ENCODE data around the gene SMARCA2. TPM values are rescaled to one million over a fixed set of nuclear protein-coding genes. Genes with fewer than 3 reads are reported as not detected.

Gene SMARCA2
- total and polyA plus RNA-seq, 9 of the 15 experiments (the other 6 are each of a cell fraction or from before 2014, with no cell fraction given): 8.0 to 34.8 (median 25.5) TPM

DNA sequence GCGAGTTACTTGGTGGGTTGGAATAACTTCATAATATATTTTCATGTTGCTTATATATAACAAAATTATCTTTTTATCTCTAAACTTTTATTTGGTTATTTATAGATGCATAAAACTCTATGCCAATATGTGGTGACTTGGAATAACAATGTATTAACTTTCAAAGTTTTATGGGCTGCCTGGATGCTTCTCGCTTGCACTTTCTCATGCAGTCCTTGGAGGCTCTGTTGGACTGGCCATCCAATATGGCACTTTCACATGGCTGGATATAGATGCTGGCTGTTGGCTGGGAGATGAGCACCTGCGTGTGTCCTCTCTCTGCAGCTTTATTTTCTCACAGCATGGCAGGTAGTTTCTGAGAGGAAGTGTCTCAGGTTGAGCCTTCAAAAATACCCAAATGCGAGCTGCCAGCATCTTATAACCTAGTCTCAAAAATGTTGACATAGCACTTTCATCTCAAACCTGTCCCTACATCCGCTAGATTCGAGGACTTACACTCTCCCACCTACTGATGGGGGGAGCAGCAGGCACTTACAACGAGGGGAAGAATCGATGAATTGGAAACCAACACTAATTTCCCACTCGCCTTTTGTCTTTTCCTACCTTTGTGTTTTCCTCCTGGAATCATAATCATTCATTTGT lies 48.3 kb upstream of the SMARCA2 start:
- H3K9ac ChIP-seq (ENCODE audit: insufficient read depth in 1 of 2, low read depth in 2 of 2, low read length in 2 of 2): no peak overlapping the region
- no peak overlapping the region for H3K4me3 ChIP-seq
- POLR2A ChIA-PET: no interaction called here
- CTCF ChIA-PET (ENCODE audit: low intra/inter-chr PET ratio): no interaction called here
- H2AFZ ChIP-seq (ENCODE audit: low read depth, low read length): no peak overlapping the region
- WGBS (ENCODE audit: insufficient coverage, low coverage, missing lambda C conversion rate): 0% methylated on average over 8 of the region's 9 CpGs
- H3K27me3 ChIP-seq (ENCODE audit: control insufficient read depth in 2 of 2, insufficient read depth in 2 of 2, low read length in 2 of 2): no peaks in the 10 kb centered on the region
- no peaks in the 10 kb centered on the region for H3K9me3 ChIP-seq (replicated peaks; ENCODE audit: control insufficient read depth, insufficient read depth, low read depth, low read length)
- no peaks in the 10 kb centered on the region for H3K9me1 ChIP-seq (ENCODE audit: control insufficient read depth, insufficient read depth, low read length)
- ATAC-seq (no peak), FAIRE-seq (no peak), DNase-seq (ENCODE audit: extremely low read depth in 1 of 4, low spot score in 3 of 4) (no peak)
- no peaks in the 10 kb centered on the region for H4K20me1 ChIP-seq (replicated peaks; ENCODE audit: control insufficient read depth, insufficient read depth, low read length)
- no peaks in the 10 kb centered on the region for H3K36me3 ChIP-seq (ENCODE audit: control insufficient read depth, insufficient read depth, low read length)
- H3K79me2 ChIP-seq (ENCODE audit: control insufficient read depth, insufficient read depth, low read length): no peaks in the 10 kb centered on the region
- H3K27ac ChIP-seq (ENCODE audit: extremely low read depth, low read depth, low read length): no peak overlapping the region
- 0 out of 2 replicates have a peak, but pooled peaks have one; percentile 18 for TF ChIP-seq ZNF316 (IDR thresholded peaks at IDR 0.05)
- TF ChIP-seq, protein P1, sequence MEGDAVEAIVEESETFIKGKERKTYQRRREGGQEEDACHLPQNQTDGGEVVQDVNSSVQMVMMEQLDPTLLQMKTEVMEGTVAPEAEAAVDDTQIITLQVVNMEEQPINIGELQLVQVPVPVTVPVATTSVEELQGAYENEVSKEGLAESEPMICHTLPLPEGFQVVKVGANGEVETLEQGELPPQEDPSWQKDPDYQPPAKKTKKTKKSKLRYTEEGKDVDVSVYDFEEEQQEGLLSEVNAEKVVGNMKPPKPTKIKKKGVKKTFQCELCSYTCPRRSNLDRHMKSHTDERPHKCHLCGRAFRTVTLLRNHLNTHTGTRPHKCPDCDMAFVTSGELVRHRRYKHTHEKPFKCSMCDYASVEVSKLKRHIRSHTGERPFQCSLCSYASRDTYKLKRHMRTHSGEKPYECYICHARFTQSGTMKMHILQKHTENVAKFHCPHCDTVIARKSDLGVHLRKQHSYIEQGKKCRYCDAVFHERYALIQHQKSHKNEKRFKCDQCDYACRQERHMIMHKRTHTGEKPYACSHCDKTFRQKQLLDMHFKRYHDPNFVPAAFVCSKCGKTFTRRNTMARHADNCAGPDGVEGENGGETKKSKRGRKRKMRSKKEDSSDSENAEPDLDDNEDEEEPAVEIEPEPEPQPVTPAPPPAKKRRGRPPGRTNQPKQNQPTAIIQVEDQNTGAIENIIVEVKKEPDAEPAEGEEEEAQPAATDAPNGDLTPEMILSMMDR (IDR thresholded peaks at IDR 0.05 in 2 of 3, conservative IDR thresholded peaks at IDR 0.05 in 1 of 3; ENCODE audit: insufficient read depth in 2 of 3, low read depth in 1 of 3, low read length in 3 of 3): no peak
- BruUV-seq (replicated peaks): no TSS peak
- intact Hi-C loops (cut with micrococcal nuclease) (no loop called here), in situ Hi-C loops (cut with MboI) (no loop called here)
- H3K4me1 ChIP-seq (replicated peaks in 1 of 2; ENCODE audit: control insufficient read depth in 2 of 2, insufficient read depth in 2 of 2, low read length in 2 of 2): no peaks in the 10 kb centered on the region
- H3K4me2 ChIP-seq (ENCODE audit: insufficient read depth, low read length): no peak overlapping the region

DNA sequence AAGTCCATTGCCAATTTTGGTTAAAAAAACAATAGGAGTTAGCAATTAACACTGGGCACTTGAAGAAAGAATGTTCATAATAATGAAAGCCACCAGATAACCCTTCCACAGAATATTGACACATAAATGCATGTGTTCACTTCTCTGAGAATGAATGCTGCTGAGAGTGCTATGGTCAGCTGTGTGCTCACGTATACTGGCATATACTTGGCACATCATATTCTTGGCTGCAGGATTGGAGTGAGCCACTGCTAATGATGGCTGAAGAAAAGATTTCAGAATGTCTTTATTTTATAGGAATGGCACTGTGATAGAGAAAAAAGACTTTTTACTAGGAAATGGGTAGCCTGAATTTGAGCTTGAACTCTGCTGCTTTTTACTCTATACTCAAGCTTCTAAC lies 46.0 kb upstream of the SMARCA2 start:
- H3K36me3 ChIP-seq (ENCODE audit: control insufficient read depth, insufficient read depth, low read length): no peaks in the 10 kb centered on the region
- WGBS (ENCODE audit: insufficient coverage, low coverage, missing lambda C conversion rate): 0% methylated on average over 1 of the region's 1 CpG
- H3K9me1 ChIP-seq (ENCODE audit: control insufficient read depth, insufficient read depth, low read length): no peaks in the 10 kb centered on the region
- no peaks in the 10 kb centered on the region for H3K79me2 ChIP-seq (ENCODE audit: control insufficient read depth, insufficient read depth, low read length)
- POLR2A ChIA-PET: no interaction called here
- no peaks in the 10 kb centered on the region for H4K20me1 ChIP-seq (replicated peaks; ENCODE audit: control insufficient read depth, insufficient read depth, low read length)
- no peak for ATAC-seq
- H3K9me3 ChIP-seq (replicated peaks; ENCODE audit: control insufficient read depth, insufficient read depth, low read depth, low read length): no peaks in the 10 kb centered on the region
- H3K4me1 ChIP-seq (replicated peaks in 1 of 2; ENCODE audit: control insufficient read depth in 2 of 2, insufficient read depth in 2 of 2, low read length in 2 of 2): no peaks in the 10 kb centered on the region
- H3K9ac ChIP-seq (ENCODE audit: insufficient read depth in 1 of 2, low read depth in 2 of 2, low read length in 2 of 2): no peak overlapping the region
- no peak for FAIRE-seq
- H2AFZ ChIP-seq (ENCODE audit: low read depth, low read length): no peak overlapping the region
- CTCF ChIA-PET (ENCODE audit: low intra/inter-chr PET ratio): no interaction called here
- no peak overlapping the region for H3K4me2 ChIP-seq (ENCODE audit: insufficient read depth, low read length)
- intact Hi-C loops (cut with micrococcal nuclease): no loop called here
- no peak overlapping the region for H3K4me3 ChIP-seq
- BruUV-seq (replicated peaks): no TSS peak
- DNase-seq (ENCODE audit: extremely low read depth in 1 of 4, low spot score in 3 of 4): no peak
- in situ Hi-C loops (cut with MboI): no loop called here
- H3K27ac ChIP-seq (ENCODE audit: extremely low read depth, low read depth, low read length): no peak overlapping the region
- no peaks in the 10 kb centered on the region for H3K27me3 ChIP-seq (ENCODE audit: control insufficient read depth in 2 of 2, insufficient read depth in 2 of 2, low read length in 2 of 2)
- TF ChIP-seq THRAP3 (IDR thresholded peaks at IDR 0.05; ENCODE audit: borderline replicate concordance) (no peak), NFYB (IDR thresholded peaks at IDR 0.05; ENCODE audit: extremely low read depth, insufficient read length) (no peak), TRIM28 (IDR thresholded peaks at IDR 0.05) (no peak), ZFP30 (CRISPR knock-in tag; IDR thresholded peaks at IDR 0.05; ENCODE audit: borderline replicate concordance) (no peak), MIER1 (IDR thresholded peaks at IDR 0.05; ENCODE audit: low read depth) (no peak), TEAD1 (CRISPR knock-in tag; IDR thresholded peaks at IDR 0.05) (no peak), PYGO2 (tag; IDR thresholded peaks at IDR 0.05) (no peak)
- TF ChIP-seq, protein P2, sequence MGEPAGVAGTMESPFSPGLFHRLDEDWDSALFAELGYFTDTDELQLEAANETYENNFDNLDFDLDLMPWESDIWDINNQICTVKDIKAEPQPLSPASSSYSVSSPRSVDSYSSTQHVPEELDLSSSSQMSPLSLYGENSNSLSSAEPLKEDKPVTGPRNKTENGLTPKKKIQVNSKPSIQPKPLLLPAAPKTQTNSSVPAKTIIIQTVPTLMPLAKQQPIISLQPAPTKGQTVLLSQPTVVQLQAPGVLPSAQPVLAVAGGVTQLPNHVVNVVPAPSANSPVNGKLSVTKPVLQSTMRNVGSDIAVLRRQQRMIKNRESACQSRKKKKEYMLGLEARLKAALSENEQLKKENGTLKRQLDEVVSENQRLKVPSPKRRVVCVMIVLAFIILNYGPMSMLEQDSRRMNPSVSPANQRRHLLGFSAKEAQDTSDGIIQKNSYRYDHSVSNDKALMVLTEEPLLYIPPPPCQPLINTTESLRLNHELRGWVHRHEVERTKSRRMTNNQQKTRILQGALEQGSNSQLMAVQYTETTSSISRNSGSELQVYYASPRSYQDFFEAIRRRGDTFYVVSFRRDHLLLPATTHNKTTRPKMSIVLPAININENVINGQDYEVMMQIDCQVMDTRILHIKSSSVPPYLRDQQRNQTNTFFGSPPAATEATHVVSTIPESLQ (CRISPR knock-in tag; IDR thresholded peaks at IDR 0.05): no peak
- TF ChIP-seq, protein P3, sequence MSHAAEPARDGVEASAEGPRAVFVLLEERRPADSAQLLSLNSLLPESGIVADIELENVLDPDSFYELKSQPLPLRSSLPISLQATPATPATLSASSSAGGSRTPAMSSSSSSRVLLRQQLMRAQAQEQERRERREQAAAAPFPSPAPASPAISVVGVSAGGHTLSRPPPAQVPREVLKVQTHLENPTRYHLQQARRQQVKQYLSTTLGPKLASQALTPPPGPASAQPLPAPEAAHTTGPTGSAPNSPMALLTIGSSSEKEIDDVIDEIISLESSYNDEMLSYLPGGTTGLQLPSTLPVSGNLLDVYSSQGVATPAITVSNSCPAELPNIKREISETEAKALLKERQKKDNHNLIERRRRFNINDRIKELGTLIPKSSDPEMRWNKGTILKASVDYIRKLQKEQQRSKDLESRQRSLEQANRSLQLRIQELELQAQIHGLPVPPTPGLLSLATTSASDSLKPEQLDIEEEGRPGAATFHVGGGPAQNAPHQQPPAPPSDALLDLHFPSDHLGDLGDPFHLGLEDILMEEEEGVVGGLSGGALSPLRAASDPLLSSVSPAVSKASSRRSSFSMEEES (CRISPR knock-in tag; IDR thresholded peaks at IDR 0.05): no peak

Measured in K562 (cell line).